ENCODE results near the gene DLG2. TPM values are rescaled to one million over a fixed set of nuclear protein-coding genes. Genes with fewer than 3 reads are reported as not detected.

DLG2 gene
- polyA plus RNA-seq, 3 donors, result 0.24 to 0.39 TPM; not detected in 1

DNA sequence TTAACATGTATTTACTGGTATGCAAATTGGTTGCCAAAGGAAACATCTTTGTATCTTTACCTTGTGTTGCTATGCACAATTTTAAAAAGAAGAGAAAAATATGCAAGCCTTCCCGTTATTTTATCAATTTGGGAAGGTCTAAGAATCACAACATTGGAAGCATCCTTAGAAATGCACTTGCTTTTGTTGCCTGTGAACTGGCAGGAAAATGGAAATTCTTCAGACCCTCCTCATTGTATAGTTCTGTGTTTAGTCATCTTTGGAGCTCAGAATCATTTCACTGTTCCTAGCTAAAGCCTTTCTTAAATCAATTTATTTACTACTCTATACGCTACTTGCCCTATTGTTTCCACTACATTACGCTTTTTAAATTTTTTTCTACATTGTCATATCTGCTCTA, 574.5 kb downstream of the DLG2 start:
- Histone ChIP-seq H3K36me3 (replicated peaks in 1 of 2; ENCODE audit: control insufficient read depth in 1 of 2, insufficient read depth in 2 of 2, low read length in 2 of 2) (no peaks in the 10 kb centered on the region), H3K27ac (ENCODE audit: low read depth in 1 of 2, low read length in 2 of 2) (no peak overlapping the region), H3K9me3 (replicated peaks in 1 of 2; ENCODE audit: control insufficient read depth in 1 of 2, insufficient read depth in 1 of 2, low read length in 2 of 2) (peaks cover 5 to 8% of the 10 kb centered on the region in 2 donors), H2AFZ (ENCODE audit: insufficient read depth, low read depth, low read length, poor library complexity, severe bottlenecking) (no peak overlapping the region), H4K20me1 (ENCODE audit: insufficient read depth, low read length) (no peaks in the 10 kb centered on the region), H3K4me3 (replicated peaks in 1 of 3; ENCODE audit: low read depth in 2 of 3, low read length in 3 of 3) (no peak overlapping the region), H3K27me3 (ENCODE audit: control insufficient read depth in 2 of 2, insufficient read depth in 2 of 2, low read length in 2 of 2) (no peaks in the 10 kb centered on the region), H3K4me1 (ENCODE audit: control insufficient read depth in 1 of 2, insufficient read depth in 2 of 2, low read length in 2 of 2) (no peaks in the 10 kb centered on the region), H3K79me2 (ENCODE audit: insufficient read depth, low read length) (no peaks in the 10 kb centered on the region), H3K9ac (ENCODE audit: insufficient read depth, low read length, poor library complexity, severe bottlenecking) (no peak overlapping the region), H3K4me2 (replicated peaks; ENCODE audit: extremely low read depth, low read length, poor library complexity, severe bottlenecking) (no peak overlapping the region)
- DNase-seq, result no peak
- H3K27me3 Mint-ChIP-seq (ENCODE audit: low read depth in 3 of 3), result no peaks in the 10 kb centered on the region
- no peaks in the 10 kb centered on the region for H3K4me1 Mint-ChIP-seq
- TF ChIP-seq, protein P1, sequence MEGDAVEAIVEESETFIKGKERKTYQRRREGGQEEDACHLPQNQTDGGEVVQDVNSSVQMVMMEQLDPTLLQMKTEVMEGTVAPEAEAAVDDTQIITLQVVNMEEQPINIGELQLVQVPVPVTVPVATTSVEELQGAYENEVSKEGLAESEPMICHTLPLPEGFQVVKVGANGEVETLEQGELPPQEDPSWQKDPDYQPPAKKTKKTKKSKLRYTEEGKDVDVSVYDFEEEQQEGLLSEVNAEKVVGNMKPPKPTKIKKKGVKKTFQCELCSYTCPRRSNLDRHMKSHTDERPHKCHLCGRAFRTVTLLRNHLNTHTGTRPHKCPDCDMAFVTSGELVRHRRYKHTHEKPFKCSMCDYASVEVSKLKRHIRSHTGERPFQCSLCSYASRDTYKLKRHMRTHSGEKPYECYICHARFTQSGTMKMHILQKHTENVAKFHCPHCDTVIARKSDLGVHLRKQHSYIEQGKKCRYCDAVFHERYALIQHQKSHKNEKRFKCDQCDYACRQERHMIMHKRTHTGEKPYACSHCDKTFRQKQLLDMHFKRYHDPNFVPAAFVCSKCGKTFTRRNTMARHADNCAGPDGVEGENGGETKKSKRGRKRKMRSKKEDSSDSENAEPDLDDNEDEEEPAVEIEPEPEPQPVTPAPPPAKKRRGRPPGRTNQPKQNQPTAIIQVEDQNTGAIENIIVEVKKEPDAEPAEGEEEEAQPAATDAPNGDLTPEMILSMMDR (IDR thresholded peaks at IDR 0.05), result no peak
- no CpG with 5 or more reads among the region's 3 CpGs for WGBS (ENCODE audit: insufficient coverage)
- no peak overlapping the region for H3K4me3 Mint-ChIP-seq
- intact Hi-C loops (cut with micrococcal nuclease), result no loop called here
- H3K36me3 Mint-ChIP-seq, result no peaks in the 10 kb centered on the region
- peaks cover 0 to 7% (median 2%) of the 10 kb centered on the region in 7 donors for H3K9me3 Mint-ChIP-seq
- H3K27ac Mint-ChIP-seq, result no peak overlapping the region

DNA sequence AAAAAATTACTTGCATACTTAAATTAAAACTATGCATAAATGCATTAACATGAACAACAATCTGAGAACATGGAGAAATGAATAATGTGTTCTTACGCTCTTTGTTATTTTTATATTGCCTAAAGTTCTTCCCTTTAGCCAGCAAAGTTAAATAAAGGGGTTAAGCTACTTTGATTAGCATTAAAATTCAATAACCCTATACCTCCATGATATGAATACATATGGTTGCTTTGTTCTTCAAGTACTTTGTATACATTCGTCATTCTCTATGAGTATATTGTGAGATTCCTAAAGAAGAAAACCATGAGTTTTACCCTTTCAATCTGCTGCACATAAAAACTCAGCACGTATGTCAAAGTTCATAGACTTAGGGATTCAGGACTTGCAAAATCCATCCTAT, 578.3 kb downstream of the DLG2 start:
- no CpG with 5 or more reads among the region's 3 CpGs for WGBS (ENCODE audit: insufficient coverage)
- no peak overlapping the region for H3K4me2 ChIP-seq (replicated peaks; ENCODE audit: extremely low read depth, low read length, poor library complexity, severe bottlenecking)
- H3K9me3 Mint-ChIP-seq, result peaks cover 0 to 10% (median 1%) of the 10 kb centered on the region in 7 donors

More for the DNA sequence above, 578.3 kb downstream of the DLG2 start:
- H3K27ac Mint-ChIP-seq, result no peak overlapping the region
- H3K4me3 ChIP-seq (replicated peaks in 1 of 3; ENCODE audit: low read depth in 2 of 3, low read length in 3 of 3), result no peak overlapping the region
- no peak for DNase-seq
- H3K27ac ChIP-seq (ENCODE audit: low read depth in 1 of 2, low read length in 2 of 2), result no peak overlapping the region
- peaks cover 5% of the 10 kb centered on the region in 2 donors for H3K9me3 ChIP-seq (replicated peaks in 1 of 2; ENCODE audit: control insufficient read depth in 1 of 2, insufficient read depth in 1 of 2, low read length in 2 of 2)
- no peak overlapping the region for H3K4me3 Mint-ChIP-seq
- no peak overlapping the region for H3K9ac ChIP-seq (ENCODE audit: insufficient read depth, low read length, poor library complexity, severe bottlenecking)
- TF ChIP-seq, protein P1 (IDR thresholded peaks at IDR 0.05), result no peak
- intact Hi-C loops (cut with micrococcal nuclease), result no loop called here
- no peaks in the 10 kb centered on the region for H3K79me2 ChIP-seq (ENCODE audit: insufficient read depth, low read length)
- no peaks in the 10 kb centered on the region for H3K27me3 ChIP-seq (ENCODE audit: control insufficient read depth in 2 of 2, insufficient read depth in 2 of 2, low read length in 2 of 2)
- no peaks in the 10 kb centered on the region for H3K4me1 Mint-ChIP-seq
- H3K27me3 Mint-ChIP-seq (ENCODE audit: low read depth in 3 of 3), result no peaks in the 10 kb centered on the region
- H3K36me3 Mint-ChIP-seq, result no peaks in the 10 kb centered on the region
- H4K20me1 ChIP-seq (ENCODE audit: insufficient read depth, low read length), result no peaks in the 10 kb centered on the region
- H3K36me3 ChIP-seq (replicated peaks in 1 of 2; ENCODE audit: control insufficient read depth in 1 of 2, insufficient read depth in 2 of 2, low read length in 2 of 2), result no peaks in the 10 kb centered on the region
- H2AFZ ChIP-seq (ENCODE audit: insufficient read depth, low read depth, low read length, poor library complexity, severe bottlenecking), result no peak overlapping the region
- no peaks in the 10 kb centered on the region for H3K4me1 ChIP-seq (ENCODE audit: control insufficient read depth in 1 of 2, insufficient read depth in 2 of 2, low read length in 2 of 2)

Measured in CD14-positive monocyte (primary cell).